HG02623 (cell line): ENCODE results near the gene POLK.

Experiments used
- ATAC-seq: cut with Tn5 transposase; IDR thresholded peaks from one replicate; pipeline ENCODE4 v1.9.1; 2021; ENCODE audit warnings: moderate library complexity; ENCODE audit not compliant: unreplicated experiment

Gene POLK

GRCh38 chr5:75639535-75640311 is 128.0 kb downstream of the POLK start:
- ATAC-seq, result no peak

- no peak for ATAC-seq
These were observed 128.7 kb downstream of the POLK start for GRCh38 chr5:75640395-75640794.

- no peak for ATAC-seq
These were observed 129.1 kb downstream of the POLK start for GRCh38 chr5:75640826-75641225.

GRCh38 chr5:75648712-75649111 is 137.0 kb downstream of the POLK start:
- no peak for ATAC-seq
